ENCODE data around the gene ADGRA1. TPM values are rescaled to one million over a fixed set of nuclear protein-coding genes. Genes with fewer than 3 reads are reported as not detected.
A peak's percentile ranks its signal among the peaks of the same experiment; 100 is the strongest.

The ADGRA1 gene
- total and polyA plus RNA-seq, 2 of the 8 experiments (the other 6 are each of a cell fraction or from before 2014, with no cell fraction given) = 0.17 to 0.21 TPM

DNA sequence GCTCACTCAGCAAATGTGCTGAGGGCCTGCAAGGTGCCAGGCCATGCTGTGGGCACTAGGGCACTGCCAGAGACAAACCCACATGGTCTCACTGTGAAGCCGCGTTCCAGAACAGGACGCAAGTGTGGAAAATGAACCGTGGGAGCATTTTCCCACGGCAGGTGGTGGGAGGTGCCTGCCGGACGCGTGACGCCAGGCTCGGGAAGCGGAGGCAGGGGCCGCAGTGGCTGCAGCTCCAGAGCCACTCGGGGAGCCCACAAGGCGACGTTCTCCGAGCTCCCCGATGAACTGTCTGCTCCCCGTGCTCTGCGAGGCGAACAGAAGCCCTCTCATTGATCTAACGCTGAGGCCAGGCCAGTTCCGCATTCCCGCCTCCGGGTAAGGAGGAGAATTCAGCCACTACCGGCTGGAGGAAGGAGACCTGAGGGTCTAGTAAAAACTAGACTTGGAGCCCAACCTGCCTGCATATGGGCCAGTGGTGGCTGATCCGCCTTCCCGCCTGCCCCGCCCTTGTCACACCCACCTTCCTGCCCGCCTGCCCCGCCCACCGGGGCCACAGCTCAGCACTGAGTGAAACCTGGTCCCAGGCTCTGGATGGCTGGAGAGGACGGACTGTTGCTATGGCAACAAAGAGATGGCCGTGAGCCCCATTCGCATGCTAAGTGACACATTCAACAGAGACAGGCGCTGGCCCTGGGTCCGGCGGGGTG is 13.1 kb downstream of the ADGRA1 start (continued):
- TF ChIP-seq EZH2 (IDR thresholded peaks at IDR 0.05; ENCODE audit: low read depth, low read length, severe bottlenecking) = peak; percentile 23
- TF ChIP-seq POU5F1 (IDR thresholded peaks at IDR 0.05; ENCODE audit: low read depth, low read length) = no peak
- TF ChIP-seq SIN3A (conservative IDR thresholded peaks at IDR 0.05 in 1 of 2, IDR thresholded peaks at IDR 0.05 in 1 of 2; ENCODE audit: low read depth in 1 of 2, low read length in 2 of 2) = peak in 1 of 2 experiments; percentile 31; a peak in 1 of 4 replicates
- peak; percentile 61 for TF ChIP-seq NANOG (IDR thresholded peaks at IDR 0.05; ENCODE audit: insufficient read depth, low read depth, low read length, poor library complexity, severe bottlenecking)
- TF ChIP-seq ZNF274 (IDR thresholded peaks at IDR 0.05; ENCODE audit: borderline replicate concordance, extremely low read depth, low read length) = no peak
- TF ChIP-seq, protein P1, sequence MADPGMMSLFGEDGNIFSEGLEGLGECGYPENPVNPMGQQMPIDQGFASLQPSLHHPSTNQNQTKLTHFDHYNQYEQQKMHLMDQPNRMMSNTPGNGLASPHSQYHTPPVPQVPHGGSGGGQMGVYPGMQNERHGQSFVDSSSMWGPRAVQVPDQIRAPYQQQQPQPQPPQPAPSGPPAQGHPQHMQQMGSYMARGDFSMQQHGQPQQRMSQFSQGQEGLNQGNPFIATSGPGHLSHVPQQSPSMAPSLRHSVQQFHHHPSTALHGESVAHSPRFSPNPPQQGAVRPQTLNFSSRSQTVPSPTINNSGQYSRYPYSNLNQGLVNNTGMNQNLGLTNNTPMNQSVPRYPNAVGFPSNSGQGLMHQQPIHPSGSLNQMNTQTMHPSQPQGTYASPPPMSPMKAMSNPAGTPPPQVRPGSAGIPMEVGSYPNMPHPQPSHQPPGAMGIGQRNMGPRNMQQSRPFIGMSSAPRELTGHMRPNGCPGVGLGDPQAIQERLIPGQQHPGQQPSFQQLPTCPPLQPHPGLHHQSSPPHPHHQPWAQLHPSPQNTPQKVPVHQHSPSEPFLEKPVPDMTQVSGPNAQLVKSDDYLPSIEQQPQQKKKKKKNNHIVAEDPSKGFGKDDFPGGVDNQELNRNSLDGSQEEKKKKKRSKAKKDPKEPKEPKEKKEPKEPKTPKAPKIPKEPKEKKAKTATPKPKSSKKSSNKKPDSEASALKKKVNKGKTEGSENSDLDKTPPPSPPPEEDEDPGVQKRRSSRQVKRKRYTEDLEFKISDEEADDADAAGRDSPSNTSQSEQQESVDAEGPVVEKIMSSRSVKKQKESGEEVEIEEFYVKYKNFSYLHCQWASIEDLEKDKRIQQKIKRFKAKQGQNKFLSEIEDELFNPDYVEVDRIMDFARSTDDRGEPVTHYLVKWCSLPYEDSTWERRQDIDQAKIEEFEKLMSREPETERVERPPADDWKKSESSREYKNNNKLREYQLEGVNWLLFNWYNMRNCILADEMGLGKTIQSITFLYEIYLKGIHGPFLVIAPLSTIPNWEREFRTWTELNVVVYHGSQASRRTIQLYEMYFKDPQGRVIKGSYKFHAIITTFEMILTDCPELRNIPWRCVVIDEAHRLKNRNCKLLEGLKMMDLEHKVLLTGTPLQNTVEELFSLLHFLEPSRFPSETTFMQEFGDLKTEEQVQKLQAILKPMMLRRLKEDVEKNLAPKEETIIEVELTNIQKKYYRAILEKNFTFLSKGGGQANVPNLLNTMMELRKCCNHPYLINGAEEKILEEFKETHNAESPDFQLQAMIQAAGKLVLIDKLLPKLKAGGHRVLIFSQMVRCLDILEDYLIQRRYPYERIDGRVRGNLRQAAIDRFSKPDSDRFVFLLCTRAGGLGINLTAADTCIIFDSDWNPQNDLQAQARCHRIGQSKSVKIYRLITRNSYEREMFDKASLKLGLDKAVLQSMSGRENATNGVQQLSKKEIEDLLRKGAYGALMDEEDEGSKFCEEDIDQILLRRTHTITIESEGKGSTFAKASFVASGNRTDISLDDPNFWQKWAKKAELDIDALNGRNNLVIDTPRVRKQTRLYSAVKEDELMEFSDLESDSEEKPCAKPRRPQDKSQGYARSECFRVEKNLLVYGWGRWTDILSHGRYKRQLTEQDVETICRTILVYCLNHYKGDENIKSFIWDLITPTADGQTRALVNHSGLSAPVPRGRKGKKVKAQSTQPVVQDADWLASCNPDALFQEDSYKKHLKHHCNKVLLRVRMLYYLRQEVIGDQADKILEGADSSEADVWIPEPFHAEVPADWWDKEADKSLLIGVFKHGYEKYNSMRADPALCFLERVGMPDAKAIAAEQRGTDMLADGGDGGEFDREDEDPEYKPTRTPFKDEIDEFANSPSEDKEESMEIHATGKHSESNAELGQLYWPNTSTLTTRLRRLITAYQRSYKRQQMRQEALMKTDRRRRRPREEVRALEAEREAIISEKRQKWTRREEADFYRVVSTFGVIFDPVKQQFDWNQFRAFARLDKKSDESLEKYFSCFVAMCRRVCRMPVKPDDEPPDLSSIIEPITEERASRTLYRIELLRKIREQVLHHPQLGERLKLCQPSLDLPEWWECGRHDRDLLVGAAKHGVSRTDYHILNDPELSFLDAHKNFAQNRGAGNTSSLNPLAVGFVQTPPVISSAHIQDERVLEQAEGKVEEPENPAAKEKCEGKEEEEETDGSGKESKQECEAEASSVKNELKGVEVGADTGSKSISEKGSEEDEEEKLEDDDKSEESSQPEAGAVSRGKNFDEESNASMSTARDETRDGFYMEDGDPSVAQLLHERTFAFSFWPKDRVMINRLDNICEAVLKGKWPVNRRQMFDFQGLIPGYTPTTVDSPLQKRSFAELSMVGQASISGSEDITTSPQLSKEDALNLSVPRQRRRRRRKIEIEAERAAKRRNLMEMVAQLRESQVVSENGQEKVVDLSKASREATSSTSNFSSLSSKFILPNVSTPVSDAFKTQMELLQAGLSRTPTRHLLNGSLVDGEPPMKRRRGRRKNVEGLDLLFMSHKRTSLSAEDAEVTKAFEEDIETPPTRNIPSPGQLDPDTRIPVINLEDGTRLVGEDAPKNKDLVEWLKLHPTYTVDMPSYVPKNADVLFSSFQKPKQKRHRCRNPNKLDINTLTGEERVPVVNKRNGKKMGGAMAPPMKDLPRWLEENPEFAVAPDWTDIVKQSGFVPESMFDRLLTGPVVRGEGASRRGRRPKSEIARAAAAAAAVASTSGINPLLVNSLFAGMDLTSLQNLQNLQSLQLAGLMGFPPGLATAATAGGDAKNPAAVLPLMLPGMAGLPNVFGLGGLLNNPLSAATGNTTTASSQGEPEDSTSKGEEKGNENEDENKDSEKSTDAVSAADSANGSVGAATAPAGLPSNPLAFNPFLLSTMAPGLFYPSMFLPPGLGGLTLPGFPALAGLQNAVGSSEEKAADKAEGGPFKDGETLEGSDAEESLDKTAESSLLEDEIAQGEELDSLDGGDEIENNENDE (IDR thresholded peaks at IDR 0.05; ENCODE audit: insufficient replicate concordance, low read length) = no peak
- no peak for TF ChIP-seq CEBPB (IDR thresholded peaks at IDR 0.05; ENCODE audit: low read depth, low read length)
- no peak for TF ChIP-seq CREB1 (IDR thresholded peaks at IDR 0.05)
- no peak for TF ChIP-seq SRF (IDR thresholded peaks at IDR 0.05; ENCODE audit: low read depth, low read length)
- no peak for TF ChIP-seq TAF7 (optimal IDR thresholded peaks at IDR 0.05; ENCODE audit: borderline replicate concordance, low read depth, low read length)
